ENCODE data around the gene ATP11A.

GRCh38 chr13:112711528-112712265 is 21.9 kb downstream of the ATP11A start:
- TF ChIP-seq CTCF (IDR thresholded peaks at IDR 0.05; ENCODE audit: low read depth, low read length), result no peak
- no peak for TF ChIP-seq EZH2phosphoT487 (IDR thresholded peaks at IDR 0.05; ENCODE audit: low read depth)
